IMR-90 (cell line): ENCODE measurements around the gene PTPRN2. TPM values are rescaled to one million over a fixed set of nuclear protein-coding genes. Genes with fewer than 3 reads are reported as not detected.

Experiments
- ATAC-seq: fragments of 200-7000 bp; cut with Tn5 transposase; 2 replicates; pipeline ENCODE4 v1.9.1; 2020; ENCODE audit warnings: low read depth, mild to moderate bottlenecking, moderate library complexity
- BruUV-seq: library from RNA; stranded (reverse); fragments of 400-500 nt; replicated peaks from 2 replicates; lab custom pipeline; 2021; lab: Mats Ljungman, UMichigan
- CTCF ChIA-PET: fragments of 300-600 bp; formaldehyde crosslinking; extraction: SDS; loops from one replicate; lab custom pipeline; 2021; ENCODE audit warnings: antibody characterized with exemption; lab: Yijun Ruan, JAX
- POLR2A ChIA-PET: fragments of 300-600 bp; sonication (Branson Sonifier 250); formaldehyde crosslinking; loops from one replicate; lab custom pipeline; 2022; ENCODE audit warnings: antibody characterized with exemption; ENCODE audit not compliant: unreplicated experiment; lab: Charles Lee
- DNase-seq: peaks from one replicate; pipeline ENCODE4 v3.0.0; 2013
- H2AFZ ChIP-seq: replicated peaks from 2 replicates; pipeline ENCODE3; 2013; ENCODE audit warnings: low read length, mild to moderate bottlenecking; ENCODE audit not compliant: poor library complexity
- H2AK5ac ChIP-seq: 2 replicates; pipeline ENCODE4 v1.6.1; 2013; ENCODE audit warnings: low read depth, low read length, inconsistent platforms
- H2AK9ac ChIP-seq: replicated peaks from 2 replicates; pipeline ENCODE3; 2013; ENCODE audit warnings: mild to moderate bottlenecking, low read depth, low read length, moderate library complexity; ENCODE audit not compliant: poor library complexity
- H2BK120ac ChIP-seq: 2 replicates; pipeline ENCODE4 v1.6.1; 2013; ENCODE audit warnings: low read depth, low read length, inconsistent platforms
- H2BK15ac ChIP-seq: 3 replicates; pipeline ENCODE4 v1.6.1; 2013; ENCODE audit warnings: low read depth, low read length, inconsistent platforms
- H2BK20ac ChIP-seq: 2 replicates; pipeline ENCODE4 v1.6.1; 2013; ENCODE audit warnings: low read depth, mild to moderate bottlenecking, inconsistent platforms, low read length, moderate library complexity
- H2BK5ac ChIP-seq: 2 replicates; pipeline ENCODE4 v1.6.1; 2013; ENCODE audit warnings: mild to moderate bottlenecking, low read depth, low read length, inconsistent platforms; ENCODE audit not compliant: poor library complexity, severe bottlenecking
- H3K14ac ChIP-seq: replicated peaks from 2 replicates; pipeline ENCODE4 v1.6.1; 2013; ENCODE audit warnings: low read depth, low read length, inconsistent platforms
- H3K18ac ChIP-seq: 2 replicates; pipeline ENCODE4 v1.6.1; 2013; ENCODE audit warnings: low read depth, low read length, control low read depth
- H3K23ac ChIP-seq: 2 replicates; pipeline ENCODE4 v1.6.1; 2013; ENCODE audit warnings: low read depth, low read length, inconsistent platforms
- H3K27ac ChIP-seq: 2 replicates; pipeline ENCODE4 v1.5.1; 2013; ENCODE audit warnings: mild to moderate bottlenecking, control low read depth, low read length; ENCODE audit not compliant: insufficient read depth
- H3K27me3 ChIP-seq: 2 replicates; pipeline ENCODE4 v1.6.1; 2013; ENCODE audit warnings: low read length; ENCODE audit not compliant: control insufficient read depth, insufficient read depth
- H3K36me3 ChIP-seq: 2 replicates; pipeline ENCODE4 v1.6.1; 2013; ENCODE audit warnings: low read length, mixed read lengths; ENCODE audit not compliant: control insufficient read depth, insufficient read depth
- H3K4ac ChIP-seq: 2 replicates; pipeline ENCODE4 v1.6.1; 2013; ENCODE audit warnings: low read depth, low read length, inconsistent platforms
- H3K4me1 ChIP-seq: 2 replicates; pipeline ENCODE4 v1.6.1; 2013; ENCODE audit warnings: low read length, mixed read lengths; ENCODE audit not compliant: control insufficient read depth, insufficient read depth
- H3K4me2 ChIP-seq: 2 replicates; pipeline ENCODE4 v1.6.1; 2013; ENCODE audit warnings: low read depth, mild to moderate bottlenecking, control low read depth, low read length, moderate library complexity
- H3K4me3 ChIP-seq: 2 replicates; pipeline ENCODE4 v1.5.1; 2013; ENCODE audit warnings: low read depth, mild to moderate bottlenecking, control low read depth, low read length, moderate library complexity; ENCODE audit not compliant: insufficient read depth
- H3K56ac ChIP-seq: 2 replicates; pipeline ENCODE4 v1.6.1; 2013; ENCODE audit warnings: low read length, inconsistent platforms; ENCODE audit not compliant: insufficient read depth; ENCODE audit errors: extremely low read depth
- H3K79me1 ChIP-seq, 2 experiments: 2 replicates each; pipeline ENCODE4 v1.6.1; 2013; ENCODE audit warnings: low read length in 2 of 2, inconsistent platforms in 1 of 2, low read depth in 1 of 2
- H3K9ac ChIP-seq: 2 replicates; pipeline ENCODE4 v1.6.1; 2013; ENCODE audit warnings: low read depth, low read length, control low read depth
- H3K9me1 ChIP-seq: 2 replicates; pipeline ENCODE4 v1.6.1; 2013; ENCODE audit warnings: low read length, inconsistent platforms; ENCODE audit not compliant: insufficient read depth
- H3K9me3 ChIP-seq: 2 replicates; pipeline ENCODE4 v1.6.1; 2013; ENCODE audit warnings: low read length; ENCODE audit not compliant: control insufficient read depth, insufficient read depth
- H4K20me1 ChIP-seq: 2 replicates; pipeline ENCODE4 v1.6.1; 2013; ENCODE audit warnings: low read length, inconsistent platforms; ENCODE audit not compliant: insufficient read depth
- H4K5ac ChIP-seq: 2 replicates; pipeline ENCODE4 v1.6.1; 2013; ENCODE audit warnings: mild to moderate bottlenecking, low read depth, low read length, control low read depth
- H4K8ac ChIP-seq, 2 experiments: 2 replicates each; pipeline ENCODE4 v1.6.1; 2013; ENCODE audit warnings: low read depth in 2 of 2, low read length in 2 of 2, control low read depth in 1 of 2, inconsistent platforms in 1 of 2
- H4K91ac ChIP-seq: 2 replicates; pipeline ENCODE4 v1.6.1; 2013; ENCODE audit warnings: low read depth, low read length, inconsistent platforms; ENCODE audit not compliant: insufficient read depth
- BHLHE40 ChIP-seq: fragments of 150-350 bp; IDR thresholded peaks from 2 replicates; pipeline ENCODE4 v1.6.1; 2016; ENCODE audit warnings: mild to moderate bottlenecking, low read depth, low read length
- ELK1 ChIP-seq: fragments of 150-350 bp; IDR thresholded peaks from 2 replicates; pipeline ENCODE4 v1.6.1; 2016; ENCODE audit warnings: low read depth, mild to moderate bottlenecking, low read length, moderate library complexity, borderline replicate concordance
- MAZ ChIP-seq: IDR thresholded peaks from 2 replicates; pipeline ENCODE4 v1.6.1; 2012; ENCODE audit warnings: low read depth, mild to moderate bottlenecking, low read length, improper control_type of control experiment, moderate library complexity, borderline replicate concordance
- POLR2A ChIP-seq: IDR thresholded peaks from 2 replicates; pipeline ENCODE4 v1.6.1; 2012; ENCODE audit warnings: mild to moderate bottlenecking, low read depth, low read length
- RAD21 ChIP-seq: IDR thresholded peaks from 2 replicates; pipeline ENCODE4 v1.6.1; 2012; ENCODE audit warnings: low read length, improper control_type of control experiment
- WGBS, 2 experiments: methylation state at CpG; one replicate each; pipeline versions ENCODE4 v1.1.5 to v1.1.7; 2013; ENCODE audit warnings: missing lambda C conversion rate in 2 of 2; ENCODE audit not compliant: insufficient read length in 1 of 2; ENCODE audit errors: extremely low coverage in 2 of 2; 5-methylcytosine and 5-hydroxymethylcytosine counted together
- dilution Hi-C: fragments of 300-500 bp; cut with HindIII; formaldehyde crosslinking; loops from one replicate; pipeline ENCODE4 v1.14.3; 2018; ENCODE audit warnings: low sequenced_read_pairs; ENCODE audit not compliant: unreplicated experiment
- in situ Hi-C: fragments of 300-500 bp; cut with MboI; formaldehyde crosslinking; loops from 3 replicates; pipeline ENCODE4 v1.14.3; 2019; ENCODE audit warnings: low sequenced_read_pairs, inconsistent platforms, mixed read lengths
- intact Hi-C: fragments of 100-400 bp; cut with micrococcal nuclease; formaldehyde crosslinking; loops from 2 replicates; pipeline ENCODE4 v1.10.0; 2022
- polyA plus RNA-seq, 3 experiments: library from polyadenylated mRNA; depleted of rRNA; stranded (reverse); fragments of >200 nt; gene quantifications; 2 replicates each; pipeline ENCODE4 v1.2.3, GENCODE V29; 2012; ENCODE audit warnings: low replicate concordance in 1 of 3
- total RNA-seq: library from RNA; depleted of rRNA; stranded (reverse); fragments of >200 nt; gene quantifications from 2 replicates; pipeline ENCODE4 v1.2.3, GENCODE V29; 2012

Gene PTPRN2
- total and polyA plus RNA-seq, 2 of the 4 experiments (the other 2 are of a cell fraction), result 0.03 TPM; not detected in 1

- Histone ChIP-seq H2AK5ac (no peak overlapping the region), H3K36me3 (no peaks in the 10 kb centered on the region), H3K27me3 (no peaks in the 10 kb centered on the region), H3K4me3 (no peak overlapping the region), H2BK15ac (no peak overlapping the region), H3K23ac (no peak overlapping the region), H2BK20ac (no peak overlapping the region), H3K4me2 (no peak overlapping the region), H2BK5ac (no peak overlapping the region), H3K79me1 (no peaks in the 10 kb centered on the region), H3K9ac (no peak overlapping the region), H3K56ac (no peak overlapping the region), H3K9me3 (peaks cover 67% of the 10 kb centered on the region), H2BK120ac (no peak overlapping the region), H4K8ac (no peak overlapping the region), H3K14ac (no peak overlapping the region), H3K9me1 (no peaks in the 10 kb centered on the region), H4K5ac (no peak overlapping the region), H3K4ac (no peak overlapping the region), H4K20me1 (no peaks in the 10 kb centered on the region), H3K18ac (no peak overlapping the region), H2AK9ac (no peak overlapping the region), H2AFZ (no peak overlapping the region), H3K27ac (no peak overlapping the region), H4K91ac (no peak overlapping the region), H3K4me1 (no peaks in the 10 kb centered on the region)
- in situ Hi-C loops (no loop called here), intact Hi-C loops (no loop called here), dilution Hi-C loops (no loop called here)
- CTCF ChIA-PET, result no interaction called here
- 52% methylated on average over 5 of the region's 12 CpGs; no CpG with 5 or more reads in 1 of the 2 experiments for WGBS, 2 experiments
- POLR2A ChIA-PET, result no interaction called here
- no TSS peak for BruUV-seq
- DNase-seq, result no peak
- no peak for TF ChIP-seq ELK1
- TF ChIP-seq POLR2A, result no peak
- TF ChIP-seq BHLHE40, result no peak
- TF ChIP-seq MAZ, result no peak
- no peak for TF ChIP-seq RAD21
- ATAC-seq, result no peak
Observed at GRCh38 chr7:157782041-157782440, 805.6 kb downstream of the PTPRN2 start.
